Measurements from ENCODE around the gene NME9.

NME9 gene

DNA sequence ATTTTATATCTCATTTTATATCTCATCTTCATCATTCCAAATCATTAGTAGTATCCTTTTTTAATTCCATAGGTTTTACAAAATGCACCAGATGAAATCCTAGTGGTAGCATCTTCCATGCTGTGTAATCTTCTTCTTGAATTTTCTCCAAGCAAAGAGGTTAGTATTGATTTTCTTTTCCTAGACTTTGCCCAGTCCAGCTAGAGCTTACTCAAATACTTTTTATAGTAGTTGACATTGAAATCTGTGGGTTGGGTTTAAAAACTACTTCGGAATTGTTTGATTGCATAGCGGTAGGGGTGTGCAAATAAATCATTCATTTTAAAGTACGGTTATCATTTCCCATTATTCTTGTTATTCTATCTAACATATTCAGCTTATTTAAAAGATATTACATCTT is 62.6 kb downstream of the NME9 start:
- no peak for DNase-seq (ENCODE audit: low read depth)
- H3K4me3 ChIP-seq (ENCODE audit: low read length) = no peak overlapping the region
- TF ChIP-seq, protein P1, sequence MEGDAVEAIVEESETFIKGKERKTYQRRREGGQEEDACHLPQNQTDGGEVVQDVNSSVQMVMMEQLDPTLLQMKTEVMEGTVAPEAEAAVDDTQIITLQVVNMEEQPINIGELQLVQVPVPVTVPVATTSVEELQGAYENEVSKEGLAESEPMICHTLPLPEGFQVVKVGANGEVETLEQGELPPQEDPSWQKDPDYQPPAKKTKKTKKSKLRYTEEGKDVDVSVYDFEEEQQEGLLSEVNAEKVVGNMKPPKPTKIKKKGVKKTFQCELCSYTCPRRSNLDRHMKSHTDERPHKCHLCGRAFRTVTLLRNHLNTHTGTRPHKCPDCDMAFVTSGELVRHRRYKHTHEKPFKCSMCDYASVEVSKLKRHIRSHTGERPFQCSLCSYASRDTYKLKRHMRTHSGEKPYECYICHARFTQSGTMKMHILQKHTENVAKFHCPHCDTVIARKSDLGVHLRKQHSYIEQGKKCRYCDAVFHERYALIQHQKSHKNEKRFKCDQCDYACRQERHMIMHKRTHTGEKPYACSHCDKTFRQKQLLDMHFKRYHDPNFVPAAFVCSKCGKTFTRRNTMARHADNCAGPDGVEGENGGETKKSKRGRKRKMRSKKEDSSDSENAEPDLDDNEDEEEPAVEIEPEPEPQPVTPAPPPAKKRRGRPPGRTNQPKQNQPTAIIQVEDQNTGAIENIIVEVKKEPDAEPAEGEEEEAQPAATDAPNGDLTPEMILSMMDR (IDR thresholded peaks at IDR 0.05; ENCODE audit: insufficient read depth, low read depth, low read length, missing control alignments) = no peak

DNA sequence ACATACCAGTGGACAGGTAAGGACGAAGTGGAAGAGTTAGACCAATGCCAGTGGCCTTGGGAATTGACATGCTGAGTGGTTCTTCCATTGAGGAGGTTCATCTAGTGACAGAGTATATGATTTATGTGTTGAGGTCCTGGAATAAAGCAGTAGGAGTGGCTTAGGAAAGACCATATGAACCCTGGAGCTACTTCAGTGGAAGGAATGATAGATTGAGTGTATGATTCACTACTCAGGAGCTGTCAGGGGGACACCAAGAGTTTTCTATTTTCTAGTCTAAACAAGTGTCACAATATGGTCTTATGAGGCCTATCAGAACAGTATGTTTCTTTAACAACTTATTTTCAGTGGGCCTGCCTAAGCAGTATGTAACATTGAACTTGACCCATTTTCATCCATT is 63.9 kb downstream of the NME9 start:
- DNase-seq (ENCODE audit: low read depth) = no peak
- H3K4me3 ChIP-seq (ENCODE audit: low read length) = no peak overlapping the region
- TF ChIP-seq, protein P1 (IDR thresholded peaks at IDR 0.05; ENCODE audit: insufficient read depth, low read depth, low read length, missing control alignments) = no peak

DNA sequence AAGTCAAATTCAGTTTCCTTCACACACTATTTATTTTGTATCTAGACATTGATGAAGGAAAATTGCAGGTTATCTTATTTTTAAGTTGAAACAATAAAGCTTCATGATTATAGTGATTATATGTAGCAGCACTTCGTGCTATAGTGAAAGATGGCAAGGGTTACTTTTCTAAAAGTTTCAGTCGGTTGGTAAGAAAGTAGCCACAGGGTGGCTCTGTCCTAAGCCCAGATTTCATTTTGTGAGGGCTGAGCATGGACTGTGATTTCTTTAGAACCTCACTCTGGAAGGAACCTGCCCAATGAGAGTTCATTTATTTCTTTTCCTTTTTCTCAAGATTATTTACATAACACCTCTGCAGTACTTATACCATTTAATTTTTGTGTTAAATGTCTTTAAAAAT is 66.5 kb downstream of the NME9 start:
- TF ChIP-seq, protein P1 (IDR thresholded peaks at IDR 0.05; ENCODE audit: insufficient read depth, low read depth, low read length, missing control alignments) = peak; percentile 25
- no peak overlapping the region for H3K4me3 ChIP-seq (ENCODE audit: low read length)
- DNase-seq (ENCODE audit: low read depth) = no peak

DNA sequence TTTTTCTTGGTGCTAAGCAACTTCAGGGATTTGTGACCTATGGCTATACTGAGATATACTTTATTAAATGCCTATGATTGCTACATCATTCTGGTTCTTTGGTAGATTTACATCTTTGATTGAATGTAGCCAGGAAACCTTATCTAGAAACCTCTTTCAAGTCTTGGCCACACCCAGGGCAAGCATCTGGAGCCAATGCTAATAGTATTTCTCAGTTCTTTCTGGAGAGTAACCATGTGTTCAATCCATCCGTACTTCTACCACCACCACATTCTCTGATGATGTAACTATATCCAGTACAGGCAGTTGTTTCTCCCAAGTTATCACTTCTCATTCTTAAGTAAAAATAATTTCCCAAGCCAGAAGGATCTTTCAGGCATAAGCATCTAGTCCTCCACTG is 69.0 kb downstream of the NME9 start:
- TF ChIP-seq, protein P1 (IDR thresholded peaks at IDR 0.05; ENCODE audit: insufficient read depth, low read depth, low read length, missing control alignments) = no peak
- no peak overlapping the region for H3K4me3 ChIP-seq (ENCODE audit: low read length)
- DNase-seq (ENCODE audit: low read depth) = no peak

DNA sequence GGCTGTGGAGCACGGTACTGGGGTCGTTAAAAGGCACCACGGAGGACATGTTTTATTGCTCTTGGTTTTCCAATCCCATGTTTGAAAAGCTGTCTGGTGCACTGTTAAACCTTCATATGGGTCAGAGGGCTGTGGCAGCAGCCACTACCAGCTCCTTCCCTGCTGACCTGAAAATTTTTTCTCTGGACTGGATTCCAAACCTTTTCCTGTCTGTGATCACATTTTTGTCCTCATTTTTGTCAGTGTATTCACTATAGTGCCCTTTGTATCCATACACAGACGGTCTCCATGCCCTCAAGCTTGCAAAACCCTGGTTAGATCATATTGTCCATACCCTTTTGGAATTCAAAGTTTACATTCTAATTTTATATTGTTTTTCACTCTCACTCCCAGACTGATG is 70.5 kb downstream of the NME9 start:
- no peak for DNase-seq (ENCODE audit: low read depth)
- TF ChIP-seq, protein P1 (IDR thresholded peaks at IDR 0.05; ENCODE audit: insufficient read depth, low read depth, low read length, missing control alignments) = no peak
- no peak overlapping the region for H3K4me3 ChIP-seq (ENCODE audit: low read length)

DNA sequence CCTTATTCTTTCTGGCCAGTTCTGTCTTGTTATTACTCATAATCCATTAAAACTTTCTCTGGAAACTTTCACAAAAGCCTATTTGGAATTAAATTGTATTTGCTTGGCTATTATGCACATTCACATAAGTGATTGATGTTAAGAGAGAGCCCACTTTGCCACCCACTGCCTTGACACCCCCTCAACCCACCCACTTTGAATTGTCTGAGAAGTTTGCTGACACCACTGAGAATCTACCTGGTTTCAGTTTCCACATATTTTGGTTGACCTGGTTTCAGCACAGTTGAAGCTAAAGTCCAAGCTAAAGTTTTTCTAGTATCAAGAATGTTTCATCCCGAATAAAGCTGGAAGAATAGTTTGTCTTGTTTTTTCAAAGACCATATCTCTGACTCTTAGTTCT is 71.7 kb downstream of the NME9 start:
- H3K4me3 ChIP-seq (ENCODE audit: low read length) = no peak overlapping the region
- no peak for DNase-seq (ENCODE audit: low read depth)
- TF ChIP-seq, protein P1 (IDR thresholded peaks at IDR 0.05; ENCODE audit: insufficient read depth, low read depth, low read length, missing control alignments) = no peak

DNA sequence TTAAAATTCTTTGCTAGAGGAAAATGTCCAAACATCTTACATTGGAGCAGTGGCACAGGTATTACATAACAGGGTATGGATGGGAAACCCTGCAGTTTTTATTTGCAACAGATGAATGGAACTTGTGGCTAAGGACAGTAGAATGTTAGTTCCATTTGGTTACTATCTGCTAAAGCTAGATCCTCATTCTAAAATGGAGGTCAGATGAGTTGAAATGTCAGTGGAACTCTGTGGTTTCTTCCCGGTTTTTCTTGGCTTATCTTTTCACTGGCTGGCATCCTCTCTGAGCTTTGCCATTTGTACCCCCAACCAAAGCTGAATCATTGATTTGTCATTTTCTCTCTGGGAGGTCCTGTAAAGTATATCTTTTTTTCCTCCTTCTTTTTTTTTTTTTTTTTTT is 73.6 kb downstream of the NME9 start:
- H3K4me3 ChIP-seq (ENCODE audit: low read length) = no peak overlapping the region
- TF ChIP-seq, protein P1 (IDR thresholded peaks at IDR 0.05; ENCODE audit: insufficient read depth, low read depth, low read length, missing control alignments) = no peak
- DNase-seq (ENCODE audit: low read depth) = no peak

All from epithelial cell of esophagus (primary cell).